ENCODE results near the gene CFAP20DC.

GRCh38 chr3:58988041-58988440, 61.8 kb downstream of the CFAP20DC start:
- TF ChIP-seq POLR2A (IDR thresholded peaks at IDR 0.05; ENCODE audit: extremely low read depth, insufficient read length) = no peak
- TF ChIP-seq CTCF (IDR thresholded peaks at IDR 0.05; ENCODE audit: low read depth, low read length) = no peak
